Activated naive CD8-positive, alpha-beta T cell treated with anti-CD3 and anti-CD28 coated beads, Interleukin-2, amount 50 U/mL, for 16 hours (primary cell): Measurements from ENCODE around the gene WDR27.
"Not testable (repeated sequence)": the region's sequence is repeated elsewhere in the genome, so short reads cannot be mapped to it uniquely, and the experiment has no call there.

Experiments
- DNase-seq: peaks from one replicate; pipeline ENCODE4 v3.0.0-alpha.2; 2020; ENCODE audit warnings: low read depth, low spot score

WDR27 gene

DNA sequence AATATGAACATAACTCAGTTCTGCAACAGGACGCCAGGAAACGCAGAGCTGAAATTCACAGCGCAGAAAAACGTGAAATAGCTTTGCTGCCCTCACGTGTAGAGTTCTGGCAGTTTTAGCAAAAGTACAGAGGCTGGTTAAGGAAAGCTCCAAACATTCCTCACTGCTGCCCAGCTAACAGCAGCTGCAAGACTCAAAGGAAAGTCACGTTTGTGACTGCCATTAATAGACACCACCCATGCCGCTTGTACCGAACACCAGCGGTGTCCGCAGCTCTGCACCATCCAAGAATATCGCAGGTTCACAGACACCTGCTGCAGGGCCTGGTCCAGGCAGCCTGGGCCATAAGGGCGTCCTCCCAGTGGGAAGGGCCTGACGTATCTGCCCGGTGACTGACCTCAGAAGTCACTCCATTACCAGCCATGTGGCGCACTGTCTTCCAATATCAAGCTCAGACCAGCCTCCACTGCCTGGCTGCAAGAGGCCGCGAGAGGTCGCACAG lies 61.4 kb downstream of the WDR27 start:
- no peak for DNase-seq

DNA sequence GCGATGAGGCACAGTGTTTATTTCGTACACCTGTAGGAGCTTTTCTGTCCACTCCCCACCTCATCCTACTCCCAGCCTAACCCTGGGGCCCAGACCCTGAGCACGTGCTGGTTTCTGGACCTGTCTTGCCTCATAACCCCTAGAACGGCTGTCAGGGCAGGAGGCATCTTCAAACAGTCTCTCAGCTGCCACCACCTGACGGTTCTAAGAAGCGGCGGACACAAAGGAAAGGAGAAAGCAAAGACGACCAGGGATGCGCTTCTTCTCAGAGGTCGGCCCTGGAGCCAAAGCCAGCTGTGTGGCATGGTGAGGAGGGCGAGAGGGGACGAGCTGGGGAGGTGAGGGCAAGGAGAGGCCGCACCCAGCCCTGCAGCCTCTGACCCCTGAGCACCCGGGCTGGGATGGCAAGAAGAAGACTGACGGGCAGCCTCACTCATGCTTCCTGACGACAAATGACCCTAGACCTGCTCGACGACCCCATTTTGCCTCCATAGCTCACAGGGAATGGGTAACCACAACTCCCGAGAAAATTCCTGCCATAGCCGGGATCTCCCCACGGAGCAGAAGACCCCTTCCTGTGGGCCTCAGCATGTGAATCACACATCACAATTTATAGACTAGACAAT lies 62.1 kb downstream of the WDR27 start:
- DNase-seq: no peak

DNA sequence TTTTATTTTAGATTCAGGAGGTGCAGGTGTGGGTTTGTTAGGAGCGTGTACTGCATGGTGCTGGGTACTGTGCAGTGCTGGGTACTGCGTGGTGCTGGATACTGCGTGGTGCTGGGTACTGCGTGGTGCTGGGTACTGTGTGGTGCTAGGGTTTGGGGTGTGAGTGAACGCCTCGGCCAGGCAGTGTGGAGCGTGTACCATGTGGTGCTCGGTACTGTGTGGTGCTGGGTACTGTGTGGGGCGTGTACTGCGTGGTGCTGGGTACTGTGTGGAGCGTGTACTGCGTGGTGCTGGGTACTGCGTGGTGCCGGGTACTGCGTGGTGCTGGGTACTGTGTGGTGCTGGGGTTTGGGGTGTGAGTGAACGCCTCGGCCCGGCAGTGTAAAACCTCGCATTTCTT lies 62.9 kb downstream of the WDR27 start:
- DNase-seq: no peak

DNA sequence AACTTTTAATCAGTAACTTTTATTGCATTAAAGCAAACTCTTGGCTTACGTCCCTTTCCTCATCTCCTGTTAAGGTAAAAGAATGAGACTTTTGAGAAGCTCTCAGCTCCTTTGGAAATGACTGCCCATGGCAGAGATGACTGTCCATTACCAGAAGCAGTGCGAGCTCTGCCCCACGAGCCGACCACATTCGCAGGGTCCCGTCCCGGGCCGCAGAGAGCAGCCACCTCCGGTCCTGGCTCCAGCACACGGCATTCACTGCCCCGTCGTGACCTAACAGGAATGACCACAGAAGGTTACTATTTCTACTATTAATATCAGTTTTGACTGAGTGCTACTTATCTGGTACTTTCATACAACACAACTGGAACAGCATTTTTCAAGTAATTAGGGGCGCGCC lies 63.4 kb downstream of the WDR27 start:
- DNase-seq: no peak

DNA sequence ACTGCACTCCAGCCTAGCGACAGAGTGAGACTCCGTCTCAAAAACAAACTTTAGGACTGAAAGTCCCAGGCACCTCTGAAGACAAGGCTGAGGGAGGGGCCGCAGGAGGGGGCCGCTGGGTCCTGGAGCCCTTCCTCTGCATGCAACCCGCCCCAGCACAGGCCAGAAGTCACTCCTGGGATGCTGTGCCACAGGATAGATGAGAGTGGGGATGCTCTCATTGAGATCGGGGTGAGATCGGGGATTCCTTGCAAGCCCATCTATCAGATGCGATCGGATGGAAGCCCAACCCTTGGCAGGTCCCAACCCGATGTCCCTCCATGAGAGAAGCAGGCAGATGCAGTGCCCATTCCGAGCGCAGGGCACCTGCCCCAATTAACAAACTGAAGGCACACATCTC lies 66.5 kb downstream of the WDR27 start:
- no peak for DNase-seq

DNA sequence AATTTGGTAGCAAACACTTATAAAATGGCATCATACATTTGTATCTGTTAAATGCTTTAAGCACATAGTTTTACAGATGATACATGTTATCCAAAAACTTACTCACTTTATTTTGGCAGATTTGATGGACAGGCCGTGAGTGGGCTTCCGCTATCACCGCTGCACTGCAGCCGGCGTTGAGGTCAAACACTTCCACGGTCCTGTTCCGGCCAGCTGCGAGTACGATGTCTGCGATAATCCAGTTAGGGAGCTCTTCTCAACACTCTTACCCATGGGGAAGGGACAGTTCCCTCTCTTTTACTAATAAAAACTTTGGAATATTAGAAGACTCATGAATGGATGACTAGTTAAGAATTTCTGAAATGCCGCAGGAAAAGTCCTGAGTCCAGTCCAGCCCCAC lies 69.0 kb downstream of the WDR27 start:
- no peak for DNase-seq

DNA sequence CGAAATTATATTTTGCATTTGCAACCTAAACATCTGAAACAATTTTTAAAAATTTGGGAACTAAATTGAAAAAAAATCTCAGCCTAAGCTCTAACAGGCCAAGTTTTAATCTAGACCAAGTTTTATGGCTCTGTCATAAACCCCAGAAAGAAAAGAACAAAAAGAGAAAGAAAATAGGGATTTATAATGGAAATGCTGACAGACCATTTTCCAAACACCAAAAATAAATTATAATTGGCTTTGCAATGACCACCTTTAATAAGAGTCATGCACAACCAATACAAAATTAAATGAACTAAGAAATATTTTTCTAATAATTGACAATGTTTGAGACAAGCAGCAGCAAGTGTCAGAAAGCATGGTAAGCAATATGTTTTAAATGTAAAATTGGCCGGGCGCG lies 72.6 kb downstream of the WDR27 start:
- DNase-seq: no peak

DNA sequence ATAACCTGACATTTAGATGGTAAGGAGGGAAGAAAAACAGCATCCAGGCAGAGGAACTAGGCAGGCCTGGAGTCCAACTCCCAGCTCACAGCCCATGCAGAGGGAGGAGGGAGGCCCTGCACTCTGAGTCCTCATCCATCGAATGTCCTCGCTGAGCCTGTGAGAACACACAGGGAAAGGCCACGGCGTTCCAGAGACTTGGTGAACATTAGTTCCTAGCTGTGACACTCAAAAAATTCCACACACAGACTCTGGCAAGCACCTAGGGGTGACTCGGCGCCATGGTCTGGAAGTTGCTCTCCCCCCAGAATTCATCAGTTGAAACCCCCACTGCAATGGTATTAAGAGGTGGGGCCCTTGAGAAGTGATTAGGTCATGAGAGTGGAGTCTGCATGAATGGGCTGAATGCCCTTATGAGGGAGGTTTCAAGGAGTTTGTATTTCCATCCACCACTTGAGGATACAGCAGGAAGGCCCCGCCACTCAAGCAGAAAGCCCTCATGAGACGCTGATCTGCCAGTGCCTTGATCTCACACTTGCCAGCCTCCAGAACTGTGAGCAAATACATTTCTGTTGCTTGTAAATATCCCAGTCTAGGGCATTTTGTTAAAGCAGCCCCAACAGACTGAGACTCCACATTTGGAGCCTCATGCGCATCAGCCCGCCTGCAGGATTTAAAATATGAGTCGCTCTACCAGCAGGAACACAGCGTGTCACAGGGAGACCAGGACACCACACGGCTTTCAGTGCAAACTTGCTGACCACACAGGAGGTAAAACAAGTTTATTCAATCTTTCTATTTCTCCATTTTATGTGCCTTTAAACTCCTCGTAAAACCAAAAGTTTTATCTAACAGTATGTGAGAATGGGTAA lies 73.9 kb downstream of the WDR27 start:
- DNase-seq: no peak

DNA sequence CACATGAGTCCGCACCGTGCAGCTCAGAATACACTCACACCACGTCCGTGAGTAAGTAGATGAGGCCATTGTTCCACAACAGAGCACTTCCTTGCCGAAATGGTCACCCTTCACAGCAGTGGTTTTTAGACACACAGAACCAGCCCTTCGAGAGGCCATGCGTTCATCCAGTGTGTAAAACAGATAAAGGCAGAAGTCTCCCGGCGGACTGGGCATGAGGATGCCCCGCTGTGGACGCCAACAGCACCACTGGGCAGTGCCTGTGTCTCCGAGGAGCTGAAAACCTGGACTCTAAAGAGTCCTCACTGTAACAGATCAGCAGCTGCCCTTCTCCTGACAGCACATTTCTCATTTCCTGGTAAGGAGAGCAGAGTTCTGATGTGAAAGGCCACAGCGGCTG lies 75.2 kb downstream of the WDR27 start:
- DNase-seq: no peak

DNA sequence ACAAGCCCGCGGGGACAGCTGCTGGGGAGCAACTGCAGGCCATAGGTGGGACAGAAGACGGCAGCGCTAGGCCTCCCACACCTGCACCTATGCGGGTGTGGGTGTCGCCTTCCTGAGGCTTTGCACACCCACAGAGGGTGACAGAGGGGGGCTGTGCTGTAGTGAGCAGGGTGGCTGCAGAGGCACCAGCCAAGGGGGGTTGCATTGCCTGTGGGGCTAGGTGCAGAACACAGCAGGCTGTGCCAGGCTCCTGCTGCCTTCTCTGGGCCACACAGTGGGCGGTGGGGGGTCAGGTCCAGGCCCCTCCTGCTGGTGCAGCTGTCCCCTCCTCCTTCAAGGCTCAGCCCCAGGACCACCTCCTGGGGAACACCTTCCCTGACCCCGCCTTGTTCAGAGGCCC lies 75.7 kb downstream of the WDR27 start:
- DNase-seq: no peak

DNA sequence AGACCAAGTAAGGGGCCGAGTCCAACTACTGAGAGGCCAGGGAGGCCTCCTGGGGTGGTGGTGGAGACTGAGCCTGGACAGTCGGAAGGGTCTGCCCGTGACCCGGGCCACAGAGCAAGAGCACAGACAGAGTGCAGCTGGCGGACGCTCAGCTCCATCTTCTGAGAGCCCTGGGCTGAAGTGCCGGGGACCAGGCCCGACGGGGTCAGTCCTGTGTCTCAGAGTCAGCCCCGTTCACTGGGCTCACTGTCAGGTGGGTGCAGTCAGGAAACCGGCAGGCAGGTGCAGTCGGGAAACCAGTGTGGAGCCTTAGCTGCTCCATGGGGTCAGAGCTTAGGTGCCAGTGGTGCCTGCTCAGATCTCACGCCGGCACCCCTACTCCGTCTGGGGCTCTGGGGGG lies 76.5 kb downstream of the WDR27 start:
- DNase-seq: no peak

DNA sequence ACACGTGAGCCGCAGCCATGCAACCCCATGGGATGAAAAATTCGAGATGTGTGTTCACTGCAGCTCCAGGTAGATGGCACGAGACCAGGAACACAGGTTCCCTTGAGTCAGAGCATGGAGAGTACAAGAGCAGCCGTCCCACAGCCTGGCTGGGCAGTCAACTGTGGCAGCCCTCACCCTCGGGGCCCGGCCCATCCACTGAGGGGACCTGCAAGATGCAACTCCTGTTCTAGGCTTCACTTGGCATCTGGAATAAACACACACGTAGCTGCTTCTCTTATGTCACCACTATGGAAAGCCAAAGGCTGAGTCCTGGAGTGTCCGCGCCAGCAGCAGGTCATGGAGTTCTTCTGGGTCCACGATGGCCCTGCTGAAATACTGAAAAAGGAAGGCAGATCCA lies 77.0 kb downstream of the WDR27 start:
- no peak for DNase-seq

DNA sequence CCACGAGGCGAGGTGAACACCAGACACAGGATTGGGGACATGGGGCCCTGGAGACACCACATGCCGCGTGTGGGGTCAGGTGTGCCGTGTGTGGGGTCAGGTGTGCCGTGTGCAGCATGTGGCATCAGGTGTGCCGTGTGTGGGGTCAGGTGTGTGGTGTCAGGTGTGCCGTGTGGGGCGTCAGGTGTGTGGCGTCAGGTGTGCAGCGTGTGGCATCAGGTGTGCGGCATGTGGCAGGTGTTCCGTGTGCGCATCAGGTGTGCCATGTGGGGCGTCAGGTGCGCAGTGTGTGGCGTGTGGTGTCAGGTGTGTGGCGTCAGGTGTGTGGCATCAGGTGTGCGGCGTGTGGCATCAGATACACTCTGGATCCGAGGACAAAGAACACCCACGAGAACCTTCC lies 77.9 kb downstream of the WDR27 start:
- DNase-seq: no peak

DNA sequence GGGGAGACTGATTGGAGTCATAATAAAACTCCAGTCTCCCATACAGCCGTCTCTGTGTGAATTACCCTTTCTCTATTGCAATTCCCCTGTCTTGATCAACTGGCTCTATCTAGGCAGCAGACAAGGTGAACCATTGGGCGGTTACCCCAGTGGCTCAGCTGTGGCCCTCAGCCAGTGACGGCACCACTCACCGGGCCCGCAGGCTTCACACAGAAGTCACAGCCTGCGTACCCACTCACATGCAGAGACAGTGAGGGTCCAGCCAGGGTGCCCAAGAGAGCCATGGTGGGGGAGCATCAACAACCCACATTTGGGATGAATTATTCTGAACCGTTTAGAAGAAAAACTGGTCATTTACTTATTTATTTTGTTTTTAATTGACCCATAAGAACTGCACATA lies 78.5 kb downstream of the WDR27 start:
- no peak for DNase-seq

DNA sequence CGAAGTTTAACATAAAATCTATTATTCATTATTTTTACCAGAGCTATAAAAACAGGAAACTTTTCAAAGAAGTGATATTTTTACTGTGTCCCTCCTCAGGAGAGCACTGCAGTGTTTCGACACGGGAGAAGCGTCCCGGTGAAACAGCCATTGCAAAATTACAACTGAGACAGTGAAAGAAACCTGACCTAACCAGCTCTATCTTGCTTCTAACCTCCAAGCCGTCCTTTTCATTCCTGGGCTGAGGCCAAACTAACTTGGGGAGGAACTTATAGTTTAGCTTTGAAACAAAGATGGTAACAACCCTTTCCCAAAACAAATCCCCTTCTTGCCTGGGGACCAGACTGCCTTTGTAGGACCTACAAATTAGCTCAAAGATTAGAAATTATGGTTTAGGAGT lies 79.2 kb downstream of the WDR27 start:
- no peak for DNase-seq

DNA sequence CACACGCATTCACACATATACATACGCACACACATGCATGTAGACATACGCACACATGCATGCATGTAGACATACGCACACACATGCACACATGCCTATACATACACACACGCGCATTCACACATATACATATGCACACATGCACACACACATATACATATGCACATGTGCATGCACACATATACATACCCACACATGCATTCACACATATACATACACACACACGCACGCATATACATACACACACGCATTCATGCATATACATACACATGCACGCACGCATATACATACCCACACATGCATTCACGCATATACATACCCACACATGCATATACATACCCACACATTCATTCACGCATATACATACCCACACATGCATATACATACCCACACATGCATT lies 80.5 kb downstream of the WDR27 start:
- no peak for DNase-seq

DNA sequence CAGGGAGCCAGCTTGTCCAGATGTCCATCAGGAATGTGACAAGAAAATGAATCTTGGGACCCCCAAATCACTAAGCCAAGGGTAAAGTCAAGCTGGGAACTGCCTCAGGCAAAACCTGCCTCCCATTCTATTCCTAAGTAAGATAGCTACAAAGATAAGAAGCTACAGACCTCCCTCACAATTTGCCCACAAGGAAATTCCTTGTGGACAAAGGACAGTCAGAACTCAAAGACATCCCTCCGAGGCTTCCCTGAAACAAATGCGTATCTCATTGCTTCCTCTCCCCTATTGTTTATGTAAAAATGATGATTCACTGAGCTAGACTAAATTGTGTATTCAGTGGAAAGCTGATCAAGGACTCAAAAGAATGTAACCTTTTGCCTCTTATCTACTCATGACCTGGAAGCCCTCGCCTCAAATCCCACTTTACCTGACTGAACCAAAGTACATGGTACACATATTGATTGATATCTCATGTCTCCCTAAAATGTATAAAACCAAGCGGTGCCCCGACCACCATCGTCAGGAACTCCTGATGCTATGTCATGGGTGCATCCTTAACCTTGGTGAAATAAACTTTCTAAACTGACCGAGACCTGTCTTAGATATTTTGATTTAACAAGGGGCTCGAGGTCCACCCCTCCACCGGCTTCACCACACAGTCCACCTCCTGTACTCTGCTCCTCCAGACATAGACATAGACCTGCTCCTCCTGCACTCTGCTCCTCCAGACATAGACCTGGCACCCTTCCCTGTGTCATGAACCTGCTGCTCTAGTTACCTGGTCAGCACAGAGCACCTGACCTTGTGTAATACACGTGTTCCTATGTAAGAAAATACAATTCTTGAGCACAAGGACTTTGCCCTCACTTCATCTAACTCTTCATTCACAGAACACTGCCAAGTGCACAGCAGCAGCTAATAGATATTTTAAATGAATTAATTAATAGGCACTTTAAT lies 81.4 kb downstream of the WDR27 start:
- no peak for DNase-seq

DNA sequence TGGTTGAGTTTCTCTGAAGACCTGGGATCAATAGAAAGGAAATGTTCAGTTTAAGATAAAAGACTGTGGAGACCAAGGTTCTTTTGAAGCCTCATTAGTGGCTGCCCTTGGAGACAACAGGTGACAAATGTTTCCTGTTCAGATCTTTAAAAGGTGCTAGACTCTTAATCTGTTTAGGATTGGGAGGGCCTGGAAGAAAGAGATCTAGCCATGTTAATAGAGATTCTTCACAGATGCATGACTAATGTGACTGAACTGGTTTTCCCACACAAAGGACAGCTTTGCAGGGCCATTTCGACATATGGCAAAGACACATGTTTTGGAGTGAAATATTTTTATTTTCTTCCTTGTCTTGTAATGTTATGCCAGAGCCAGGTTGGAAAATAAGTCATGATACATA lies 82.2 kb downstream of the WDR27 start:
- DNase-seq: no peak

DNA sequence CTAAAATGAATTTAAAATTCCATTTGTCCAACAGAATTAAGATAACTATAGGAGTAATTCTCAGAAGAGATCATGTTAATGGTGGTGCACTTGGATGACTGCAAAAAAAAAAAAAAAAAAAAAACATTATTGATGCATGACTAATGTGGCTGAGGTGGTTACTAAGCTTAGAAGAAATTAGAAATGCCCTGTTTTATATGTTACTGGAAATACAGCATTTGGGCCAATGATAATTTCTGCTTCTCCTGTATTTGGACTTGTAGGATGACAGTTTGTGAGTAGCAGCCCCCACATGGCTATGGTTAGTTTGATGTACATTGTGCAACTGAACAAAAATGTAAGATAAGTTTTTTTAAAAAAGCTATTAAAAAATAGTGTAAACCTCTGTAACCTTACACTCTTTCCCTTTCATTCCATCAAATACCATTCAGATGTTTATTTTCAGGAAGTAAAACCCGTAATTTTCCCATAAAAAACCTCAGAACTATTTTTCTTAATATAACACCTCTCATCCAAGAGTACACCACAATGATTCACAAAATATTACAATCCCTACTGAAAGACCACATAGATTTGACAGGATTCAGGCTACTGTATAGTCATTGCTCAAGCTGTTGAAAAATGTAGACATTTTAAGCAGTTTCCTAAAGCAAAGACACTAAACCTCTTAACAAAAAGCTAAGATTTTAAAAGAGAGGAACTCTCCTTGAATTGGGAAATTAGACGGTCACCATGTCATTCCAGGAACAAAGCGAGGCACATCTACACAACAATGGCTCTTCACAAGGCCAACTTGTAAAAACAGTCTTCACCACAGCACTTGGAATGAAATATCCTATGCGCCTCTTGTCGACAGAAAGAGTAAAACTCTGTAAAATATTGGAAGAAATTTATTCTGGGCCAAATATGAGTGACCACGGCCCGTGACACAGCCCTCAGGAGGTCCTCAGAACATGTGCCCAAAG lies 83.0 kb downstream of the WDR27 start:
- no peak for DNase-seq

DNA sequence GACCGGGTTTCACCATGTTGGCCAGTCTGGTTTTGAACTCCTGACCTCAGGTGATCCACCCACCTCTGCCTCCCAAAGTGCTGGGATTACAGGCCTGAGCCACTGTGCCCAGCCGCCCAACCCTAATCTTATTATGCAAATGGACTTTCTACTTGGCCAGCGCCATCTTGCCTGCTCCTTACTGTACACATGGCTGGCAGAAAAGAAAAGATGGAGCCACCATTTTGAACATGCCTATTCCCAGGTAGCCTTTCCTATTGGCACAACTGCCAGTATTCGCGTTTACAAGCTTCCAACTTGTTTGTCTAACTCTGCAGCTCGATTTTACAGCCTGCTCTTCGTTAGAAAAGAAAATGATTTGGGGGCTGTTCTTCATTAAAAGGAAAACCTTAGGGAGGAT lies 84.3 kb downstream of the WDR27 start:
- no peak for DNase-seq

DNA sequence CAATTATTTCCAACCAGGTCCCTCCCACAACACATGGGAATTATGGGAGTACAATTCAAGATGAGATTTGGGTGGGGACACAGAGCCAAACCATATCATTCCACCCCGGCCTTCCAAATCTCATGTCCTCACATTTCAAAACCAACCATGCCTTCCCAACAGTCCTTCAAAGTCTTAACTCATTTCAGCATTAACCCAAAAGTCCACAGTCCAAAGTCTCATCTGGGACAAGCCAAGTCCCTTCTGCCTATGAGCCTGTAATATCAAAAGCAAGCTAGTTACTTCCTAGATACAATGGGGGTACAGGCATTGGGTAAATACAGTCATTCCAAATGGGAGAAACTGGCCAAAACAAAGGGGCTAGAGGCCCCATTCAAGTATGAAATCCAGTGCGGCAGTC lies 93.2 kb downstream of the WDR27 start:
- not testable (repeated sequence) for DNase-seq
